ENCODE data around the gene SMAP1. TPM values are rescaled to one million over a fixed set of nuclear protein-coding genes. Genes with fewer than 3 reads are reported as not detected.

Gene SMAP1
- total RNA-seq, 2 experiments from 2014 or later = 23.6 to 24.2 TPM

- Mint-ChIP-seq H3K27ac (no peak overlapping the region), H3K36me3 (peaks cover 1% of the 10 kb centered on the region), H3K27me3 (no peaks in the 10 kb centered on the region), H3K4me3 (no peak overlapping the region), H3K9me3 (no peaks in the 10 kb centered on the region), H3K4me1 (ENCODE audit: low read depth) (no peaks in the 10 kb centered on the region)
- intact Hi-C loops (cut with micrococcal nuclease) = no loop called here
- CTCF ChIA-PET = interaction anchor here (0.7 to 1.0 kb wide), 2 partner anchors 19 to 1081 kb away, joined by 3 to 4 read pairs; no protein-coding TSS in a partner anchor
- POLR2A ChIA-PET = no interaction called here
- DNase-seq = no peak
Observed at GRCh38 chr6:70847106-70848084, 179.7 kb downstream of the SMAP1 start.

- Mint-ChIP-seq H3K27me3 (no peaks in the 10 kb centered on the region), H3K27ac (no peak overlapping the region), H3K36me3 (peaks cover 1% of the 10 kb centered on the region), H3K4me3 (no peak overlapping the region), H3K4me1 (ENCODE audit: low read depth) (no peaks in the 10 kb centered on the region), H3K9me3 (no peaks in the 10 kb centered on the region)
- POLR2A ChIA-PET = no interaction called here
- CTCF ChIA-PET = interaction anchor here (0.6 kb wide), 1 partner anchor 512 kb away, joined by 3 read pairs; no protein-coding TSS in a partner anchor
- intact Hi-C loops (cut with micrococcal nuclease) = no loop called here
- no peak for DNase-seq
Observed at GRCh38 chr6:70849348-70850069, 181.8 kb downstream of the SMAP1 start.

- H3K36me3 Mint-ChIP-seq = peaks cover 3% of the 10 kb centered on the region
- H3K27me3 Mint-ChIP-seq = no peaks in the 10 kb centered on the region
- intact Hi-C loops (cut with micrococcal nuclease) = no loop called here
- H3K27ac Mint-ChIP-seq = no peak overlapping the region
- H3K9me3 Mint-ChIP-seq = no peaks in the 10 kb centered on the region
- no peak for DNase-seq
- ChIA-PET CTCF (no interaction called here), POLR2A (no interaction called here)
- H3K4me1 Mint-ChIP-seq (ENCODE audit: low read depth) = no peaks in the 10 kb centered on the region
- H3K4me3 Mint-ChIP-seq = no peak overlapping the region
Observed at GRCh38 chr6:70852667-70853246, 185.1 kb downstream of the SMAP1 start.

GRCh38 chr6:70857387-70858077, 189.8 kb downstream of the SMAP1 start:
- peaks cover 15% of the 10 kb centered on the region for H3K36me3 Mint-ChIP-seq
- H3K27me3 Mint-ChIP-seq = no peaks in the 10 kb centered on the region
- H3K4me1 Mint-ChIP-seq (ENCODE audit: low read depth) = no peaks in the 10 kb centered on the region
- DNase-seq = no peak
- ChIA-PET CTCF (interaction anchor here (1.1 to 2.7 kb wide), 3 partner anchors 98 to 337 kb away, joined by 3 to 6 read pairs (median 4); partner anchors contain the start of gene B3GAT2), POLR2A (no interaction called here)
- intact Hi-C loops (cut with micrococcal nuclease) = no loop called here
- H3K4me3 Mint-ChIP-seq = no peak overlapping the region
- no peaks in the 10 kb centered on the region for H3K9me3 Mint-ChIP-seq
- no peak overlapping the region for H3K27ac Mint-ChIP-seq

- H3K9me3 Mint-ChIP-seq = no peaks in the 10 kb centered on the region
- H3K36me3 Mint-ChIP-seq = peaks cover 15% of the 10 kb centered on the region
- ChIA-PET CTCF (no interaction called here), POLR2A (no interaction called here)
- intact Hi-C loops (cut with micrococcal nuclease) = no loop called here
- no peak overlapping the region for H3K4me3 Mint-ChIP-seq
- H3K27ac Mint-ChIP-seq = no peak overlapping the region
- DNase-seq = no peak
- no peaks in the 10 kb centered on the region for H3K27me3 Mint-ChIP-seq
- H3K4me1 Mint-ChIP-seq (ENCODE audit: low read depth) = peaks cover 3% of the 10 kb centered on the region
Observed at GRCh38 chr6:70860045-70860444, 192.4 kb downstream of the SMAP1 start.

- no peak overlapping the region for H3K27ac Mint-ChIP-seq
Observed at GRCh38 chr6:70860920-70861319, 193.2 kb downstream of the SMAP1 start.

GRCh38 chr6:70863343-70863742, 195.7 kb downstream of the SMAP1 start:
- no peaks in the 10 kb centered on the region for H3K27me3 Mint-ChIP-seq
- H3K4me3 Mint-ChIP-seq = no peak overlapping the region
- intact Hi-C loops (cut with micrococcal nuclease) = no loop called here
- no peak overlapping the region for H3K27ac Mint-ChIP-seq
- peaks cover 13% of the 10 kb centered on the region for H3K36me3 Mint-ChIP-seq
- ChIA-PET CTCF (no interaction called here), POLR2A (no interaction called here)
- H3K4me1 Mint-ChIP-seq (ENCODE audit: low read depth) = peaks cover 3% of the 10 kb centered on the region
- H3K9me3 Mint-ChIP-seq = peaks cover 2% of the 10 kb centered on the region
- DNase-seq = no peak

More at GRCh38 chr6:70860920-70861319, 193.2 kb downstream of the SMAP1 start:
- ChIA-PET POLR2A (no interaction called here), CTCF (interaction anchor here (1.3 kb wide), 1 partner anchor 95 kb away, joined by 3 read pairs; no protein-coding TSS in a partner anchor)
- H3K4me3 Mint-ChIP-seq = no peak overlapping the region
- no peaks in the 10 kb centered on the region for H3K27me3 Mint-ChIP-seq
- DNase-seq = no peak
- no peaks in the 10 kb centered on the region for H3K9me3 Mint-ChIP-seq
- peaks cover 3% of the 10 kb centered on the region for H3K4me1 Mint-ChIP-seq (ENCODE audit: low read depth)
- intact Hi-C loops (cut with micrococcal nuclease) = no loop called here
- H3K36me3 Mint-ChIP-seq = peaks cover 14% of the 10 kb centered on the region

- intact Hi-C loops (cut with micrococcal nuclease) = no loop called here
- POLR2A ChIA-PET = no interaction called here
- CTCF ChIA-PET = interaction anchor here (1.2 kb wide), 1 partner anchor 20 kb away, joined by 3 read pairs; no protein-coding TSS in a partner anchor
- DNase-seq = no peak
- Mint-ChIP-seq H3K36me3 (peaks cover 11% of the 10 kb centered on the region), H3K9me3 (peaks cover 2% of the 10 kb centered on the region), H3K4me1 (ENCODE audit: low read depth) (peaks cover 3% of the 10 kb centered on the region), H3K4me3 (no peak overlapping the region), H3K27ac (no peak overlapping the region), H3K27me3 (no peaks in the 10 kb centered on the region)
Observed at GRCh38 chr6:70864401-70864800, 196.7 kb downstream of the SMAP1 start.

- Mint-ChIP-seq H3K4me3 (no peak overlapping the region), H3K27me3 (no peaks in the 10 kb centered on the region), H3K36me3 (peaks cover 5% of the 10 kb centered on the region), H3K9me3 (peaks cover 21% of the 10 kb centered on the region), H3K4me1 (ENCODE audit: low read depth) (no peaks in the 10 kb centered on the region), H3K27ac (no peak overlapping the region)
- ChIA-PET POLR2A (no interaction called here), CTCF (no interaction called here)
- no peak for DNase-seq
- intact Hi-C loops (cut with micrococcal nuclease) = no loop called here
Observed at GRCh38 chr6:70872469-70872868, 204.8 kb downstream of the SMAP1 start.

GRCh38 chr6:70874181-70874913, 206.7 kb downstream of the SMAP1 start:
- ChIA-PET CTCF (interaction anchor here (0.5 to 2.6 kb wide), 2 partner anchors 11 to 147 kb away, joined by 3 to 17 read pairs; no protein-coding TSS in a partner anchor), POLR2A (no interaction called here)
- no peak for DNase-seq
- Mint-ChIP-seq H3K4me1 (ENCODE audit: low read depth) (no peaks in the 10 kb centered on the region), H3K9me3 (peaks cover 21% of the 10 kb centered on the region), H3K4me3 (no peak overlapping the region), H3K27me3 (peaks cover 3% of the 10 kb centered on the region), H3K27ac (no peak overlapping the region), H3K36me3 (peaks cover 5% of the 10 kb centered on the region)
- intact Hi-C loops (cut with micrococcal nuclease) = no loop called here

GRCh38 chr6:70879496-70879895, 211.8 kb downstream of the SMAP1 start:
- no peak for DNase-seq
- POLR2A ChIA-PET = no interaction called here
- Mint-ChIP-seq H3K4me3 (no peak overlapping the region), H3K36me3 (no peaks in the 10 kb centered on the region), H3K27ac (no peak overlapping the region), H3K27me3 (peaks cover 13% of the 10 kb centered on the region), H3K9me3 (no peaks in the 10 kb centered on the region), H3K4me1 (ENCODE audit: low read depth) (no peaks in the 10 kb centered on the region)
- CTCF ChIA-PET = interaction anchor here (1.2 to 1.4 kb wide), 2 partner anchors 76 to 172 kb away, joined by 3 to 9 read pairs; no protein-coding TSS in a partner anchor
- intact Hi-C loops (cut with micrococcal nuclease) = no loop called here

Data from activated CD4-positive, alpha-beta memory T cell treated with anti-CD3 and anti-CD28 coated beads for 36 hours (primary cell).